Measurements from ENCODE around the gene TBC1D20.
A peak's percentile ranks its signal among the peaks of the same experiment; 100 is the strongest.

Gene TBC1D20

DNA sequence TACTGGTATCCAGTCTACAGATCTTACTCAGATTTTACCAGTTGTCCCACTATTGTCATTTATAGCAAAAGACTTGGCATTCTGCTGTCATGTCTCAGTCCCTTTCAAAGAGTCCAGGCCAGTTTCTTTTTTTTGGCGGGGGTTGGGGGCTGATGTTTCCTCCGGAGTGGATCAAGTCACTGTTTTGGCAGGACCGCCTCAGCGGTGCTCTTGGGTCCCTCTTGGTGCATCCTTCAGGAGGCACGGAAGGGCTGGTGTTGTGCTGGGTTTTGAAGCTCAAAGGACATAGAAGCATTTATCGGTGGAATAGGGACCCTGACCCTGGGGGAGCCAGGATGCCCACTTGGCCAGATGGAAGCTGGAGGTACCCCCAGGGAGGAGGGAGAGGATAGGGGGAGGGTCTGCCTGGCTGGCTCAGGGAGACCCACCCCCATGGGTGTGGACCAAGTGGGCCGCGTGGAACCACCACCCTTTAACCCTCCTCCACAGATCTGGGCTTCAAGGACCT, 43.4 kb downstream of the TBC1D20 start:
- DNase-seq (ENCODE audit: low spot score) = no peak

DNA sequence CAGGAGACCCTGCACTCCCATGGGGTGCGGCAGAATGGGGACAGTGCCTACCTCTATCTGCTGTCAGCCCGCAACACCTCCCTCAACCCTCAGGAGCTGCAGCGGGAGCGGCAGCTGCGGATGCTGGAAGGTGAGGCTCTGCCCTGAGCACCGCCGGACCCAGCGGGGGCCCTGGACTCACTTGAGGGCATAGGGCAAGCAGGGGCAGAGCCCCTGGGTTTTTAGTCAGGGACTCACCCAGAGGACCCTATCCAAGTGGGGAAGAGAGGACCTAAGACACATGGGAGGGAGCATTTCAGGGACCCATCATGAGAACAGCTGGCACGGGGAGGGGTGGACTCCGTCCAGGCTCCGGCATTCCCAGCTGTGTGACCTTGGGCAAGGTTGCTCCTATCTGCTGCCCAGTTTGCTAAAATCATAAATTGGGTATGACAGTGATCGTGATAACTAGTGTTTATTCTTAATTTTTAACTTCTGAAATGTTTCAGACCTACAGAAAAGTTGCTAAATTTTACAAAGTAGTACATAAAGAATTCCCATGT, 44.5 kb downstream of the TBC1D20 start:
- DNase-seq (ENCODE audit: low spot score) = no peak

DNA sequence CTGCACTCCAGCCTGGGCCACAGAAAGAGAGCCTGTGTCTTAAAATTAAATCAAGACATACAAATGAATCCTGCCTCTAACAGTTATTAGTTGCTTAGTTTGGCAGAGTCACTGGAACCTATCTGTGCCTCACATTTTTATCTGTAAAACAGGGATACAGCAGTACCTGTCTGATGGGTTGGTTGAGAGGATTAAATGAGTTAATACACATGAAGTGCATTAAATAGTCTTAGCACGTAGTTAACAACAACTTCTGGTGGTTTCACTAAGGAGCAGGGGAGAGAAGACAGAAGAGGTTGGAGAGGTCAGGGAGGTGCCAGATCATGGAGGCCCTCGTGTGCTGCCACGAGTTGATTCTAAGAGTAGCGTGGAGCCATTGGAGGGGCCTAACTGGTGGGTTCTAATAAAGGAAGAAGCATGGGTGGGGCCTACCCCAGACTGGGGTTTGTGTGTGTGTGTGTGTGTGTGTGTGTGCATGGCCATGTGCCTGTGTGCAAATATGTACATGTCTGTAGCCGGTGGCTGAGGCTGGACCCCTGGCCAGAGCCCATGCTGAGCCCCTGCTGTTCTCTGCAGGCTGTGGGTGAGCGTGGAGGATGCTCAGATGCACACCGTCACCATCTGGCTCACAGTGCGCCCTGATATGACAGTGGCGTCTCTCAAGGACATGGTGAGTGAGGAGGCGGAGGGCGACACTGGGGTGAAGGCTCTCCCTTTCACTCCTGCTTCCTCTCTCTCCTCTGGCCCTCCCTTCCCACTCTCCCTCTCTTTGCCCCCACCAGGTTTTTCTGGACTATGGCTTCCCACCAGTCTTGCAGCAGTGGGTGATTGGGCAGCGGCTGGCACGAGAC, 45.2 kb downstream of the TBC1D20 start:
- DNase-seq (ENCODE audit: low spot score) = no peak

DNA sequence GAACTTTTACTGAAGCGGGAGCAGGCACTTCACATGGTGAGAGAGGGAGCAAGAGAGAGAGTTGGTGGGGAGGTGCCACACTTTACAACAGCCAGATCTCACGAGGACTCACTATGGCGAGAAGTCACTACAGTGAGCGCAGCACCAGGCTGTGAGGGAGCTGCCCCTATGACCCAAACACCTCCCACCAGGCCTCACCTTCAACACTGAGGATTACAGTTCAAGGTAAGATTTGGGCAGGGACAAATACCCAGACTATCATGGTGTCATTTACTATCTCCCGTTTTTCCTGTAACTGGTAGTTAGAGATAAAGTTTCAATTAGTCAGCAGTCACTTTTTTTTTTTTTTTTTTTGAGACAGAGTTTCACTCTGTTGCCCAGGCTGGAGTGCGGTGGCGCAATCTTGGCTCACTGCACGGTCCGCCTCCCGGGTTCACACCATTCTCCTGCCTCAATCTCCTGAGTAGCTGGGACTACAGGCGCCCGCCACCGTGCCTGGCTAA, 46.5 kb downstream of the TBC1D20 start:
- DNase-seq (ENCODE audit: low spot score) = no peak

DNA sequence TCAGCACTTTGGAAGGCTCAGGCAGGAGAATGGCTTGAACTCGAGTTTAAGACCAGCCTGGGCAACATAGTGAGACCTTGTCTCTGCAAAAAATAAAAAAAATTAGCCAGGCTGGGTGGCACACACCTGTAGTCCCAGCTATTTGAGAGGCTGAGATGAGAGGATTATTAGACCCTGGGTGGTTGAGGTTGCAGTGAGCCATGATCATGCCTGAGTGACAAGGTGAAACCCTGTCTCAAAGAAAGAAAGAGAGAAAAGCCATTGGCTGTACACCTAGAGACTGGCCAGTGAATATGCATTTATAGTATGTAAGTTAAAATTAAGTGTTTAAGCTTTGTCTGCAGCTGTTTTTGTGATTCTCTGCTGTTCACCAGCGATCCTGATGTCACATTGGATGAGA, 48.2 kb downstream of the TBC1D20 start:
- DNase-seq (ENCODE audit: low spot score) = no peak

DNA sequence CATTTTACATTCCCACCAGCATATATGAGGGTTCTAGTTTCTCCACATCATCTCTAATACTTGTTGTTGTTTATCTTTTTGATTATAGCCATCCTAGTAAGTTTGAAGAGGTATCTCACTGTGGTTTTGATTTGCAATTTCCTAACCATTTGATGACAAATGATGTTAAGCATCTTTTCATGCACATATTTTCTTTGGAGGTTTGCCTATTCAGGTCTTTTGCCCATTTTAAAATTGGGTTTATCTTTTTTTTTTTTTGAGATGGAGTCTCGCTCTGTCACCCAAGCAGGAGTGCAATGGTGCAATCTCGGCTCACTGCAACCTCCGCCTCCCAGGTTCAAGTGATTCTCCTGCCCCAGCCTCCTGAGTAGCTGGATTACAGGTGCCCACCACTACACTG, 50.3 kb downstream of the TBC1D20 start:
- DNase-seq (ENCODE audit: low spot score) = no peak

DNA sequence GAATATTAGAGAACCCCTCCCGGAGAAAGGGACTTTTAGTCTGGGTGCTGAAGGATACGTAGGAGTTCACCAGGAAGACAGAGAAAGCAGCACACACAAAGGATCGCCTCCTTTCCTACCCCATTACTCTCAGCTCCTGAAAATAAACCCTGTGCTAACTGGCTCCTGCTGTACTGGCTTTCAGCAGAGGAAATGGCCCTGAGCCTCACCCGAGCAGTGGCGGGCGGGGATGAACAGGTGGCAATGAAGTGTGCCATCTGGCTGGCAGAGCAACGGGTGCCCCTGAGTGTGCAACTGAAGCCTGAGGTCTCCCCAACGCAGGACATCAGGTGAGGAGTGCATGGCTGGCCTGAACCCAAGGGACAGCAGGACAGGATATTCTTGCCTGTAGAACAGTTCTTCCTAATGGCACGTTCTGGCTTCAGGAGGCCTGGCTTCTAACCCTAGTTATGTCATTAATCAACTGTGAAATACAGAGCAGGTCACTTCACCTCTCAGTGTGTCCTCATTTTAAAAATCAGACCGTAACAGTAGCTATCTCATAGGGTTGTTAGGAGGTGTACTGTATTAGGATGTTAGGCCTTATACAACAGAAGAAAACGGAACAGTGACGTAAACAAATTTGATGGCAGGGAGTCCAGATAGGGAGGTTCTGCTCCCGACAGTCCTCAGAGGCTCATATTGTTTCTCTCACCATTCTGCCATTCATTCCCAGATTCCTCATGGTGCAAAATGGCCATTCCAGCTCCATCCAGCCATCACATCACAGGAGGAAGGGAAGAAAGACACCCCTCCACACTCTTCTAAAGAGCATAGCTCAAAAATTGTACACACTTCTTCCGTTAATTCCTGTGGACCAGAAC, 52.4 kb downstream of the TBC1D20 start:
- no peak for DNase-seq (ENCODE audit: low spot score)

DNA sequence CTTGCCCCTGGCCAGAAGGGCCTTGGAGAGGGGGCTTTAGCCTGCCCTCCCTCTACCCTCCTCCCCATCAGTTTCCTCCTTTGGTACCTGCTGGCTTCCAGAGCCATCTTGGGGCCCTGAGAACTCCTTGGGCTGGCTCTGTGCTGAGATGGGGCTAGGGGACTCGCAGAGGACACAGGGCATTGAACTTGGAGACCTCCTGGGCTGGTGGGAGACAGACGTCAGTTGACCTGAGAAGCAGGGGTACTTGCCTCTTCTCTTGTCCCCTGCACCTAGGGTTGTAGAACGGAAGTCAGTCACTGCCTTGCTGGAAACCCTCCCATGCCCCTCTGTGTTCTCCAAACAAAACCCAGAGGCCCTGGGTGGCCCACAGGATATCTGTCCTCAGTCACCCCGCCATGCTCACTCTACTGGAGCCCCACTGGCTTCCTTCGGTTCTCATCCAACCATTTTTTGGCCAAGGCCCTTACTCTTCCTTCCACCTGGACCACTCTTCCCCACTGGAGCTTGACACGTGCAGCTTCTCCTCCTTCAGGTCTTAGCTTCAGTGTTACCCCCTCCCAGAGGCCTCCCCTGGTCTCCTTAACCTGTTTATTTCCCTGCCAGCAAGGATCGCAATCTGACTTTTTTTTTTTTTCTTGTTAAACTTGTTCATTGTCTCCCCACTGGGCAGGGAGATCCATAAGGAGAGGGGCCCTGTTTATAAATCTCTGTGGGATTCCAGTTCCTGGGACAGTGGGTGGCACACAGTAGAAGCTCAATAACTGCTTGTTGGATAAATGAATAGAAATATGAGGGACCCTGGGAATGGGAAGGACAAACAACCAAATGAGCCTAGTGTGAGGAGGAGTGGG, 53.3 kb downstream of the TBC1D20 start:
- no peak for DNase-seq (ENCODE audit: low spot score)

DNA sequence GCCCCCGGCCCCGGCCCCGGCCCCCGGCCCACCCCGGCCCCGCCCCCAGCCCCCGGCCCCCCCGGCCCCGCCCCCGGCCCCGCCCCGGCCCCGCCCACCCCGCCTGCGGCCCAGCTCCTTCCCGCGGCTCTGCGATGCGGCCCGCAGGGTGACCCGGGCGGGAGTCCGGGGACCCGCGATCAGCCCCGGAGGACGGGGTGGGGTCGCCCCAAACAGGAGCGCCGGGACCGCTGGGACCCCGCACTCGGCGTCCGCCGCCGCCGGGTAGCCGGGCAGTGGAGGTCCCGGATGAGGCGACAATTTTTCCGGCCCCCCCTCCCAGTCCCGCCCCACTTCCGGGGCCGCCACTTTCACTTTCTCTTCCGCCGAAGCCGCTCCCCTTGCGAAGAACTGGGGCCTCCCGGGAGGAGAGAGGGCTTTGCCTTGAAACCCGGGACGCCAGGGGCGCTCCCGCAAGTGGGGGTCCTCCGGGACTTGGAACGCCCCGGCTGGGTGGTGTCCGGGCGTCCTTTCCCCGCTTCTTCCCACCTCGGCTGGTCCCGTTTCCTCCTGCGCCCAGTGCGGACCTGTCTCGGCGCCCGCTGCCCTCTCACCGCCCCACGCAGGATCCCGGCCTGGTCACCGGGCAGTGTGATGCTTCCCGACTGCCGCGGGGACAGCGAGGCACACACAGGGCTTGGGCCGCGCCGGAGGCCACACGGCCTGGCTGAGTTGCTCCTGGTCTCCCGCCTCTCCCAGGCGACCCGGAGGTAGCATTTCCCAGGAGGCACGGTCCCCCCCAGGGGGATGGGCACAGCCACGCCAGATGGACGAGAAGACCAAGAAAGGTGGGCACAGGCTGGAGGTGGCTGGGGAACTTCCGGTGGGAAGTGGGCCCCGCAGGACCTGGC, 54.1 kb downstream of the TBC1D20 start, which contains the start of gene RBCK1:
RBCK1 (plus strand) TSS at position 347 of the 890 bp plus-strand sequence; CDS start at position 806, 459 bp downstream.
- peak; percentile 88 for DNase-seq (ENCODE audit: low spot score)

DNA sequence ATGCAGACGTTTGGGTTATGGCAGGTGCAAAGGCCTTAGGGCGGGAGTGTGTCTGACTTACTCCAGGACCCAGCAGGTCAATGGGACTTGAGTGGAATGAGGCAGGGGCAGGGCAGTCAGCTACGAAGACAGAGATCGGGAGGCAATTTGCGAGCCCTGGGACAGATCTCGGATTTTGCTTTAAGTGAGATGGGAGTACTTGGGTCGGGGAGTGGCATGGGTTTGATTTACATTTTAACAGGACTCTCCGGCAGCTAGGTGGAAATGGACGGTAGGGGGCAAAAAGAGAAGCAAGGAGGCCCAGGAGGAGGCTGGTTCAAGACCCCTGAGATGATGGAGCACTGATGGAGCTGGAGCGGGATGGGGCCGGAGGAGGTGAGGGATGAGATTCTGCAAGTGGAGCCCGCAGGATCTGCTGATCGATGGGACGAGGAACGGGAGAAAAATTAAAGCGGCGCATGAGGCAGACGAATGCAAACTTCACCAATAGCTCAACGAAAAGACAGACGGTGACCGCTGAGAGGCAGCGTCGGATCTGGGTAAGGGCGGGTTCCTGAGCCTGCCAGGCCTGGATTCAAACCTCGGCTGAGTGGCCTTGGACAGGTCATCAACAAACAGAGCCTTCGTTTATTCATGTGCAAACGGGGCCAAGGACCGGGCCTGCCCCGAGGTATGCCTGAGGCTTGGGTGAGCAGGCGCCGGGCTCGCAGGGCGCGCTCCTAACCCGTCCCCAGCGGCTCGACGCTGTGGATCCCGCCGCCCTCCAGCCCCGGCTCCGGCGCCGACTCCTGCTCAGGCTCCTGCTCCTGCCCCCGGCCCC, 55.0 kb downstream of the TBC1D20 start:
- peak; percentile 90 for DNase-seq (ENCODE audit: low spot score)

DNA sequence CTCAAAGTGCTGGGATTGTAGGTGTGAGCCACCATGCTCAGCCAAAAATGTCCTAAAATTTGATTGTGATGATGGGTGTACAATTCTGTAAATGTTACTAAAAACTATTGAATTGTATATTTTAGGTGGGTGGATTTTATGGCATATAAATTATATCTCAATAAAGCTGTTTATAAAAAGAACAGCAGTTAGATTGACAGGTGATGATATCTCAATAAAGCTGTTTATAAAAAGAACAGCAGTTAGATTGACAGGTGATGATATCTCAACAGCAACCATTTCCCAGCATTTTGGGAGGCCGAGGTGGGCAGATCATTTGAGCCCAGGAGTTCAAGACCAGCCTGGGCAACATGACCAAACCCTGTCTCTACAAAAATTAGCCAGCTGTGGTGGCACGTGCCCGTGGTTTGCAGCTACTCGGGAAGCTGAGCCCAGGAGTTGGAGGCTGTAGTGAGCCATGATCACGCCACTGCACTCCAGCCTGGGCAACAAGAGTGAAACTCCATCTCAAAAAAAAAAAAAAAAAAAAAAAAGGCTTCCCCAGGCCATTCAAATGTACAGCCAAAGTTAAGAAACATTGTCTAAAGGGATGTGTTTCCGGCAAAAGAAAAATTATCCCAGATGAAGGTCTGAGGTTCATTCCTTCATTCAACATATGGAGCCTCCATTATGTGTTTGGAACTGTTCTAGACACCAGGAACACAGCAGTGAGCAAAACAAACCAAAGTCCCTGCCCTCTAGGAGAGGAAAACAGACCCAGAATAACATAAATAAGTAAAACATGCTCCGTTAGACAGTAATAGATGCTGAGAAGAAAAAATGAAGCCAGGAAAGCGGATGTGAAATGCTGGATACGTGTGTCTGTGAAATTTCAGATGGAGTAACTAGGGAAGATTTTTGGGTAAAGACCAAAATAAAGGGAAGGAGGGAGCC, 55.9 kb downstream of the TBC1D20 start:
- DNase-seq (ENCODE audit: low spot score) = no peak

DNA sequence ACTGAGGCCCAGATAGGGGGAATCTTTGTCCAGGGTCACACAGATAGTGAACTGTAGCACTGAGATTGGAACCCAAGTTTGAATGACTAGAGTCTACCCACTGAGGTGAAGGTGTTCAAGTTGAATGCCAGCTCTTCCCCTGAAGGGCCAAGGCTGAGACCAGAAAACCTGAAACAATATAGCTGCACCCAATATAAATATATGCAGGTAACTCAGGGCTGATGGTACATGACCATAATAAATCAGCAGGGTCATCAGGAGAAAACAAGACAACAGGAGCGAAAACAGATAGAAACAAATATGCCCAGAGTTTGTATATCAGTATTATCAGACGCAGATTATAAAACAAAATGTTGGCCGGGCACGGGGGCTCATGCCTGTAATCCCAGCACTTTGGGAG, 58.2 kb downstream of the TBC1D20 start:
- no peak for DNase-seq (ENCODE audit: low spot score)

DNA sequence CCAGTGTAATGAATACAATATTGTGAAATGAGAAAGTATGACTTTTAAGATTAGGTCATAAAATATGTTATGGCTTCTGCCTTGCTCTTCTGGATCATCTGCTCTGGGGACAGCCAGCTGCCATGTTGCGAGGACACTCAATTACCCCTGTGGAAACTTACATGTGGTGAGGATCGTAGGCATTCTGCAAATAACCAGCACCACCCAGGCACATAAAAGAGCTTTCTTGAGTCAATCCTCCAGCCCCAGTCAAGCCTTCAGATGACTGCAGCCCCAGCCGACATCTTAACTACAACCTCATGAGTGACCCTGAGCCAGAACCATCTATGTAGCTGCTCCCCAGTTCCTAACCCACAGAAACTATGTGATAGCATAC, 58.8 kb downstream of the TBC1D20 start:
- DNase-seq (ENCODE audit: low spot score) = no peak

DNA sequence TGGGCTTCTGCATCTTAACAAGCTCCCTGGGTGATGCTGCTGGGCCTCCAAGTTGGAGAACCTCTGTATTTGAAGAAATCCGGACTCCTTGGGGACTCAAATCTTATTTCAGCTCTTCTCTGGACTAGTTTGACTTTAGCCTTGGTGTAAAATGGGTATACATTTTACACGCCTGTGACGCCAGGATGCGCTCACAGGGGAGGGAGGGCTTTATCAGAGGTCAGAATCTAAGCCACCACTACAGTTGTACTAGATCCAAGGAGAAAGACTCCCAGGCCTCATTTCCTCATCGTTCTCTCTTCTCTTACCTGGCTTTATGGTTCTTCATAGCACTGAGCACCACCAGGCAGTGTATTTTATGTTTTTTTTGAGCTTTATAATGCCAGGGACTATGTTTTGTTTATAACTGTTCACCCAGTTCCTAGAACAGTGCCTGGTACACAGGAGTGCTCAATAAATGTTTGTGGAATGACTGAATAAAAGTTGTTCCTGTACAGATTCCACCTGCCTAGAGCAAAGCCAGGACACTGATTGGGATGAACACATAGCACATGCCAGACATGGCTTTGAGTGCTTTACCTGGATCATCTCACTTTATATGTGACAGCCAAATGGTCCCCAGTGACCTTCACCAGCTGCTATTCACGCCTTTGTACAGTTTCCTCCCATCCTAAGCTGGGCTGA, 59.3 kb downstream of the TBC1D20 start:
- DNase-seq (ENCODE audit: low spot score) = no peak

DNA sequence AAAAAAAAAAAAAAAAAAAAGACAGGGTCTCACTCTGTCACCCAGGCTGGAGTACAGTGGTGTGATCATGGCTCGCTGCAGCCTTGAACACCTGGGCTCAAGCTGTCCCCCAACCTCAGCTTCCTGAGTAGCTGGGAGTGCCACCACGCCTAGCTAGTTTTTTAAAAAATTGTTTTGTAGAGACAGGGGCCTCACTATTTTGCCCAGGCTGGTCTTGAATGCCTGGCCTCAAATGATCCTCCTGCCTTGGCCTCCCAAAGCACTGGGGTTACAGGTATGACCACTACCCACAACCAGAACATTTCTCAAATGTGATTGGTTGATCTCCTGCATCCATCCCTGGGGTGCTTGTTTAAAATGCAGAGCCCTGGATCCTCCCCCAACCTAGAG, 59.8 kb downstream of the TBC1D20 start:
- DNase-seq (ENCODE audit: low spot score) = no peak

DNA sequence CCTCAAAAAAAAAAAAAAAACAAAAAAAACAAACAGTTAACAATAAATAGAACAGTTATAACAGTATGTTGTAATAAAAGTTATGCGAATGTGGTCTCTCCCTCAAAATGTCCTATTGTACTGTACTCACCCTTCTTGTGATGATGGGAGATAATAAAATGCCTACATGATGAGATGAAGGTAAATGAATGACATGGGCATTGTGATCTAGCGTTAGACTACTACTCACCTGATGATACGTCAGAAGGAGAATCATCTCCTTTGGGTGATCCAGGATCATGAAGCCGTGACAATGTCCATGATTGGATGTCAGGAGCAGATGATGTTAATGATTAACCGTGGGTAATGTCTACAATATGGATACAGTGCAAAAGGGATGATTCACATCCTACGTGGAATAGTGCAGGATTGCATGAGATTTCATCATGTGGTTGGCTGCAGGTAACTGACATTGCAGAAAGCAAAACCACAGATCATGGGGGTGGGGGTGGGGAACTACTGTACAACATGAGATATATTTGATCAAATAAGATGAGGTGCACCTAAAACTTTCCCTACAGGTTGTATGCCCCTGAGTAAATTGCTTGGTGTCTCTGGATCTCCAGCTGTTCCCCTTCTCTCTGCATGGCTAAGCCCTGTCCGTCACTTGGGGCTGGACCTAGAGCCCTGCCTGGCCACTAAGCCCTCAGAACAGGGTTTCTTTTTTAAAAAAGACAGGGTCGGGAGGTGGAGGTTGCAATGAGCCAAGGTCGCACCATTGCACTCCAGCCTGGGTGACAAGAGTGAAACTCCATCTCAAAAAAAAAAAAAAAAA, 60.4 kb downstream of the TBC1D20 start:
- no peak for DNase-seq (ENCODE audit: low spot score)
